DOHH2 (cell line): Measurements from ENCODE around the gene SUN1.
"Not testable (repeated sequence)": the region's sequence is repeated elsewhere in the genome, so short reads cannot be mapped to it uniquely, and the experiment has no call there.

ENCODE experiments used
- H3F3A ChIP-seq: fragments of 200-600 bp; sonication (generic), shearing (Covaris generic); 2 replicates; pipeline ENCODE4 v1.6.0; 2016; ENCODE audit warnings: antibody characterized with exemption, mild to moderate bottlenecking; ENCODE audit not compliant: control insufficient read depth, insufficient read depth
- H3K27ac ChIP-seq: fragments of 200-600 bp; sonication (generic); 2 replicates; pipeline ENCODE4 v1.5.1; 2014; ENCODE audit warnings: low read depth, mild to moderate bottlenecking, low read length, moderate library complexity
- H3K27me3 ChIP-seq: fragments of 200-600 bp; sonication (generic); 2 replicates; pipeline ENCODE4 v1.6.1; 2014; ENCODE audit warnings: mild to moderate bottlenecking, low read length, mixed read lengths; ENCODE audit not compliant: control insufficient read depth
- H3K36me3 ChIP-seq: fragments of 200-600 bp; sonication (generic); 2 replicates; pipeline ENCODE4 v1.6.1; 2014; ENCODE audit warnings: mild to moderate bottlenecking, low read length, moderate library complexity, mixed read lengths; ENCODE audit not compliant: control insufficient read depth
- H3K4me1 ChIP-seq: fragments of 200-600 bp; sonication (generic); 2 replicates; pipeline ENCODE4 v1.6.1; 2014; ENCODE audit warnings: mild to moderate bottlenecking, low read length, mixed read lengths; ENCODE audit not compliant: control insufficient read depth
- H3K4me2 ChIP-seq: fragments of 200-600 bp; sonication (generic); 2 replicates; pipeline ENCODE4 v1.6.0; 2014; ENCODE audit warnings: mild to moderate bottlenecking, low read length, moderate library complexity
- H3K4me3 ChIP-seq: fragments of 200-600 bp; sonication (generic); 2 replicates; pipeline ENCODE4 v1.5.1; 2014; ENCODE audit warnings: mild to moderate bottlenecking, low read length, mixed read lengths
- H3K79me2 ChIP-seq: fragments of 200-600 bp; sonication (generic); 2 replicates; pipeline ENCODE4 v1.6.1; 2014; ENCODE audit warnings: mild to moderate bottlenecking, low read length, mixed read lengths; ENCODE audit not compliant: control insufficient read depth
- H3K9me2 ChIP-seq: fragments of 200-600 bp; sonication (generic); replicated peaks from 2 replicates; pipeline ENCODE4 v1.6.1; 2014; ENCODE audit warnings: mild to moderate bottlenecking, low read length, mixed read lengths; ENCODE audit not compliant: control insufficient read depth
- H3K9me3 ChIP-seq: fragments of 200-600 bp; sonication (generic); 2 replicates; pipeline ENCODE4 v1.6.1; 2014; ENCODE audit warnings: antibody characterized with exemption, low read length, mixed read lengths; ENCODE audit not compliant: control insufficient read depth, insufficient read depth
- H4K20me1 ChIP-seq: fragments of 200-600 bp; sonication (generic); 2 replicates; pipeline ENCODE4 v1.6.0; 2014; ENCODE audit warnings: low read depth, mild to moderate bottlenecking, antibody characterized with exemption, low read length, moderate library complexity; ENCODE audit not compliant: control insufficient read depth, insufficient read depth
- CTCF ChIP-seq: fragments of 200-600 bp; sonication (generic); IDR thresholded peaks from one replicate; pipeline ENCODE4 v1.5.1; 2014; ENCODE audit warnings: antibody characterized with exemption, mild to moderate bottlenecking, low read depth, low read length; ENCODE audit not compliant: poor library complexity, severe bottlenecking
- EZH2phosphoT487 ChIP-seq: fragments of 200-600 bp; sonication (generic); IDR thresholded peaks from 2 replicates; pipeline ENCODE4 v1.6.1; 2017; ENCODE audit warnings: borderline replicate concordance, mild to moderate bottlenecking, antibody characterized with exemption, low read length, moderate library complexity, mixed read lengths

The SUN1 gene

GRCh38 chr7:867406-868188, 35.3 kb downstream of the SUN1 start:
- TF ChIP-seq CTCF, result no peak
- TF ChIP-seq EZH2phosphoT487, result no peak

GRCh38 chr7:868189-868486, 35.9 kb downstream of the SUN1 start:
- H3K4me1 ChIP-seq, result peaks cover 3% of the 10 kb centered on the region
- no peak overlapping the region for H3K4me2 ChIP-seq
- no peak overlapping the region for H3K4me3 ChIP-seq
- no peaks in the 10 kb centered on the region for H3K9me2 ChIP-seq
- H3K27me3 ChIP-seq, result no peaks in the 10 kb centered on the region
- no peaks in the 10 kb centered on the region for H4K20me1 ChIP-seq
- H3K9me3 ChIP-seq, result no peaks in the 10 kb centered on the region
- peaks cover 70% of the 10 kb centered on the region for H3K36me3 ChIP-seq
- TF ChIP-seq CTCF (no peak), EZH2phosphoT487 (no peak)
- peaks cover 3% of the 10 kb centered on the region; the same call in 1 of the 2 replicates for H3F3A ChIP-seq
- no peak overlapping the region for H3K27ac ChIP-seq
- H3K79me2 ChIP-seq, result no peaks in the 10 kb centered on the region

More at GRCh38 chr7:867406-868188, 35.3 kb downstream of the SUN1 start:
- Histone ChIP-seq H3K27ac (no peak overlapping the region), H3K79me2 (no peaks in the 10 kb centered on the region), H3K9me2 (no peaks in the 10 kb centered on the region), H3K4me2 (no peak overlapping the region), H3K36me3 (peaks cover 65% of the 10 kb centered on the region), H3F3A (peaks cover 3% of the 10 kb centered on the region; the same call in 1 of the 2 replicates), H3K27me3 (no peaks in the 10 kb centered on the region), H3K4me1 (no peaks in the 10 kb centered on the region), H4K20me1 (no peaks in the 10 kb centered on the region), H3K9me3 (no peaks in the 10 kb centered on the region), H3K4me3 (no peak overlapping the region)

GRCh38 chr7:869348-869747, 37.1 kb downstream of the SUN1 start:
- Histone ChIP-seq H3K27me3 (no peaks in the 10 kb centered on the region), H3K9me2 (no peaks in the 10 kb centered on the region), H3K4me2 (no peak overlapping the region), H3K79me2 (no peaks in the 10 kb centered on the region), H3K9me3 (peaks cover 7% of the 10 kb centered on the region), H4K20me1 (no peaks in the 10 kb centered on the region), H3K4me1 (peaks cover 13% of the 10 kb centered on the region), H3K36me3 (peaks cover 72% of the 10 kb centered on the region), H3F3A (peaks cover 12% of the 10 kb centered on the region), H3K4me3 (no peak overlapping the region), H3K27ac (no peak overlapping the region)
- TF ChIP-seq EZH2phosphoT487, result no peak

- Histone ChIP-seq H3K4me3 (no peak overlapping the region), H3K4me2 (no peak overlapping the region), H3K27me3 (no peaks in the 10 kb centered on the region), H3K4me1 (peaks cover 25% of the 10 kb centered on the region), H3K9me2 (no peaks in the 10 kb centered on the region), H3K36me3 (peaks cover 68% of the 10 kb centered on the region), H4K20me1 (no peaks in the 10 kb centered on the region), H3K27ac (no peak overlapping the region), H3F3A (peaks cover 20% of the 10 kb centered on the region), H3K9me3 (peaks cover 11% of the 10 kb centered on the region), H3K79me2 (peaks cover 3% of the 10 kb centered on the region)
- no peak for TF ChIP-seq CTCF
- TF ChIP-seq EZH2phosphoT487, result no peak
Measured at GRCh38 chr7:871900-872537, 39.7 kb downstream of the SUN1 start.

- not testable (repeated sequence) for H4K20me1 ChIP-seq, H3K79me2 ChIP-seq, H3K4me3 ChIP-seq, H3K9me2 ChIP-seq, H3K27me3 ChIP-seq, H3K4me2 ChIP-seq, H3K27ac ChIP-seq
- Histone ChIP-seq H3K9me3 (peaks cover 11% of the 10 kb centered on the region), H3K36me3 (peaks cover 61% of the 10 kb centered on the region), H3K4me1 (peaks cover 25% of the 10 kb centered on the region), H3F3A (peaks cover 20% of the 10 kb centered on the region)
Measured at GRCh38 chr7:872685-873084, 40.4 kb downstream of the SUN1 start.
